NCI-H69 (cell line): ENCODE results near the gene MTM1.

Experiments
- DNase-seq: peaks from one replicate; lab custom pipeline; 2025; lab: John Stamatoyannopoulos, UW

The MTM1 gene

DNA sequence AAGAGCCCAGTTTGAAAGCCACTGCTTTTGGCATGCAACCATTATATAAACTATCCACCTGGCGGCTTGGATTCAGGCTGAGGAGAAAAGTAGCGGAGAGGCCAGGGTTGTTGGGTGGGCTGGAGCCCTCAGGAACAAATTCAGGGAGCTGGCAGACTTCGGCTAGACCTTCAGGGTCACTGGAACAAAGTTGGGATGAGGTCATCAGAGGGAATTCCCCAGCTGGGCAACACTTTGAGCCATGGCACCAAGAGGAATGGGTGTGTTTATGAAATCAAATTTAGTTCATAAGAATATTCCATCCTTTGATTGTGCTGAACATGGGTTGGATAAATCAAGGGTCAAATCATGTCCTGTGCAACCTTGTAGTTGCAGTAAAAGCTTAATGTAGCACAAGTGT lies 146.8 kb downstream of the MTM1 start:
- DNase-seq: no peak

GRCh38 chrX:150719621-150720020 lies 151.2 kb downstream of the MTM1 start:
- DNase-seq: no peak
